IMR-90 (cell line): Measurements from ENCODE around the gene ZNF416.

Experiments used
- CEBPB ChIP-seq: IDR thresholded peaks from 2 replicates; pipeline ENCODE4 v1.6.1; 2012; ENCODE audit warnings: low read depth, low read length, improper control_type of control experiment
- CHD1 ChIP-seq: IDR thresholded peaks from 2 replicates; pipeline ENCODE4 v1.6.1; 2012; ENCODE audit warnings: low read depth, low read length, improper control_type of control experiment
- FOS ChIP-seq: fragments of 150-350 bp; IDR thresholded peaks from 2 replicates; pipeline ENCODE4 v1.6.1; 2016; ENCODE audit warnings: low read depth, low read length
- MAFK ChIP-seq: IDR thresholded peaks from 2 replicates; pipeline ENCODE4 v1.6.1; 2012; ENCODE audit warnings: low read depth, low read length, improper control_type of control experiment
- MAZ ChIP-seq: IDR thresholded peaks from 2 replicates; pipeline ENCODE4 v1.6.1; 2012; ENCODE audit warnings: low read depth, mild to moderate bottlenecking, low read length, improper control_type of control experiment, moderate library complexity, borderline replicate concordance
- NFE2L2 ChIP-seq: fragments of 150-350 bp; IDR thresholded peaks from 2 replicates; pipeline ENCODE4 v1.6.1; 2016; ENCODE audit warnings: low read depth, mild to moderate bottlenecking, low read length
- POLR2A ChIP-seq: IDR thresholded peaks from 2 replicates; pipeline ENCODE4 v1.6.1; 2012; ENCODE audit warnings: mild to moderate bottlenecking, low read depth, low read length
- RAD21 ChIP-seq: IDR thresholded peaks from 2 replicates; pipeline ENCODE4 v1.6.1; 2012; ENCODE audit warnings: low read length, improper control_type of control experiment
- RCOR1 ChIP-seq: IDR thresholded peaks from 2 replicates; pipeline ENCODE4 v1.6.1; 2012; ENCODE audit warnings: mild to moderate bottlenecking, low read length, improper control_type of control experiment; ENCODE audit not compliant: insufficient replicate concordance
- RFX5 ChIP-seq: IDR thresholded peaks from 2 replicates; pipeline ENCODE4 v1.8.0; 2012; ENCODE audit warnings: low read depth, mild to moderate bottlenecking, low read length, moderate library complexity
- SMC3 ChIP-seq: fragments of 150-350 bp; IDR thresholded peaks from 2 replicates; pipeline ENCODE4 v1.6.1; 2016; ENCODE audit warnings: low read depth, mild to moderate bottlenecking, antibody characterized with exemption, low read length, moderate library complexity
- TF ChIP-seq, protein P1 (sequence below): conservative IDR thresholded peaks from 2 replicates; pipeline ENCODE4 v1.5.1; 2012; ENCODE audit warnings: mild to moderate bottlenecking, low read depth, low read length, improper control_type of control experiment
- TF ChIP-seq, protein P2 (sequence below): fragments of 150-350 bp; IDR thresholded peaks from 2 replicates; pipeline ENCODE4 v1.6.1; 2017; ENCODE audit warnings: mild to moderate bottlenecking, antibody characterized with exemption, low read length, low read depth
- TF ChIP-seq, protein P3 (sequence below): fragments of 150-350 bp; IDR thresholded peaks from 2 replicates; pipeline ENCODE4 v1.6.1; 2016; ENCODE audit warnings: low read depth, mild to moderate bottlenecking, low read length, moderate library complexity, borderline replicate concordance

DNA sequence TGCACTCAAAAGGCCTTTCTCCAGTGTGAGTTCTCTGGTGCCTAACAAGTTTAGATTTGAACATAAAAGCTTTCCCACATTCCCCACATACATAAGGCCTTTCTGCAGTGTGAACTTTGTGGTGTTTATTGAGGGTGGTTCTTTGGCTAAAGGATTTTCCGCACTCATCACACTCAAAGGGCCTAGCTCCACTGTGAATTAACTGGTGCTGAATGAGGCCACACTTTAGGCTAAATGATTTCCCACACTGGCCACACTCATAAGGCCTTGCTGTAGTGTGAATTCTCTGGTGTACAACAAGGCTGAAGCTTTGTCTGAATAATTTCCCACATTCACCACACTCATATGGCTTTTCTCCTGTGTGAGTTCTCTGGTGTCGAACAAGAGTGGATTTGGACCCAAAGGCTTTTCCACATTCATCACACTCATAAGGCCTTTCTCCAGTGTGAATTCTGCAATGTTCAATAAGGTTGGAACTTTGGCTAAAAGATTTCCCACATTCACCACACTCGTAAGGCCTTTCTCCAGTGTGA is 6.2 kb downstream of the ZNF416 start:
- TF ChIP-seq, protein P1, sequence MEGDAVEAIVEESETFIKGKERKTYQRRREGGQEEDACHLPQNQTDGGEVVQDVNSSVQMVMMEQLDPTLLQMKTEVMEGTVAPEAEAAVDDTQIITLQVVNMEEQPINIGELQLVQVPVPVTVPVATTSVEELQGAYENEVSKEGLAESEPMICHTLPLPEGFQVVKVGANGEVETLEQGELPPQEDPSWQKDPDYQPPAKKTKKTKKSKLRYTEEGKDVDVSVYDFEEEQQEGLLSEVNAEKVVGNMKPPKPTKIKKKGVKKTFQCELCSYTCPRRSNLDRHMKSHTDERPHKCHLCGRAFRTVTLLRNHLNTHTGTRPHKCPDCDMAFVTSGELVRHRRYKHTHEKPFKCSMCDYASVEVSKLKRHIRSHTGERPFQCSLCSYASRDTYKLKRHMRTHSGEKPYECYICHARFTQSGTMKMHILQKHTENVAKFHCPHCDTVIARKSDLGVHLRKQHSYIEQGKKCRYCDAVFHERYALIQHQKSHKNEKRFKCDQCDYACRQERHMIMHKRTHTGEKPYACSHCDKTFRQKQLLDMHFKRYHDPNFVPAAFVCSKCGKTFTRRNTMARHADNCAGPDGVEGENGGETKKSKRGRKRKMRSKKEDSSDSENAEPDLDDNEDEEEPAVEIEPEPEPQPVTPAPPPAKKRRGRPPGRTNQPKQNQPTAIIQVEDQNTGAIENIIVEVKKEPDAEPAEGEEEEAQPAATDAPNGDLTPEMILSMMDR: no peak
- TF ChIP-seq POLR2A (no peak), CEBPB (no peak), CHD1 (no peak), RAD21 (no peak), RCOR1 (no peak), RFX5 (no peak), MAZ (no peak), SMC3 (no peak), NFE2L2 (no peak), MAFK (no peak), FOS (no peak)
- TF ChIP-seq, protein P2, sequence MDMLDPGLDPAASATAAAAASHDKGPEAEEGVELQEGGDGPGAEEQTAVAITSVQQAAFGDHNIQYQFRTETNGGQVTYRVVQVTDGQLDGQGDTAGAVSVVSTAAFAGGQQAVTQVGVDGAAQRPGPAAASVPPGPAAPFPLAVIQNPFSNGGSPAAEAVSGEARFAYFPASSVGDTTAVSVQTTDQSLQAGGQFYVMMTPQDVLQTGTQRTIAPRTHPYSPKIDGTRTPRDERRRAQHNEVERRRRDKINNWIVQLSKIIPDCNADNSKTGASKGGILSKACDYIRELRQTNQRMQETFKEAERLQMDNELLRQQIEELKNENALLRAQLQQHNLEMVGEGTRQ: no peak
- TF ChIP-seq, protein P3, sequence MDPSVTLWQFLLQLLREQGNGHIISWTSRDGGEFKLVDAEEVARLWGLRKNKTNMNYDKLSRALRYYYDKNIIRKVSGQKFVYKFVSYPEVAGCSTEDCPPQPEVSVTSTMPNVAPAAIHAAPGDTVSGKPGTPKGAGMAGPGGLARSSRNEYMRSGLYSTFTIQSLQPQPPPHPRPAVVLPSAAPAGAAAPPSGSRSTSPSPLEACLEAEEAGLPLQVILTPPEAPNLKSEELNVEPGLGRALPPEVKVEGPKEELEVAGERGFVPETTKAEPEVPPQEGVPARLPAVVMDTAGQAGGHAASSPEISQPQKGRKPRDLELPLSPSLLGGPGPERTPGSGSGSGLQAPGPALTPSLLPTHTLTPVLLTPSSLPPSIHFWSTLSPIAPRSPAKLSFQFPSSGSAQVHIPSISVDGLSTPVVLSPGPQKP: no peak
